HepG2 (cell line): ENCODE results near the gene CNTN2.

ENCODE experiments used
- FOXO4 ChIP-seq: sonication (generic); formaldehyde crosslinking; conservative IDR thresholded peaks from 2 replicates; pipeline ENCODE4 v1.8.1; 2023; ENCODE audit warnings: missing genetic modification reagents
- JARID2 ChIP-seq: sonication (generic); formaldehyde crosslinking; IDR thresholded peaks from 2 replicates; pipeline ENCODE4 v1.8.1; 2023; ENCODE audit warnings: missing genetic modification reagents, inconsistent platforms; ENCODE audit not compliant: insufficient replicate concordance
- MAX ChIP-seq: IDR thresholded peaks from 2 replicates; pipeline ENCODE4 v1.6.1; 2012; ENCODE audit warnings: inconsistent platforms
- POLR2A ChIP-seq, 2 experiments: IDR thresholded peaks; 2 replicates each; pipeline ENCODE4 v1.6.1; 2011; ENCODE audit warnings: low read depth in 2 of 2, low read length in 2 of 2, mild to moderate bottlenecking in 1 of 2, moderate library complexity in 1 of 2; ENCODE audit not compliant: insufficient read depth in 1 of 2
- ZKSCAN1 ChIP-seq: fragments of 150-350 bp; IDR thresholded peaks from 2 replicates; pipeline ENCODE4 v1.6.1; 2014; ENCODE audit warnings: low read length
- ZNF547 ChIP-seq: sonication (generic); formaldehyde crosslinking; IDR thresholded peaks from 2 replicates; pipeline ENCODE4 v1.5.1; 2020; ENCODE audit warnings: mild to moderate bottlenecking, missing genetic modification reagents
- TF ChIP-seq, protein P1 (sequence below): sonication (generic); formaldehyde crosslinking; IDR thresholded peaks from 2 replicates; pipeline ENCODE4 v1.5.0; 2020; ENCODE audit warnings: mild to moderate bottlenecking, missing genetic modification reagents, moderate library complexity

DNA sequence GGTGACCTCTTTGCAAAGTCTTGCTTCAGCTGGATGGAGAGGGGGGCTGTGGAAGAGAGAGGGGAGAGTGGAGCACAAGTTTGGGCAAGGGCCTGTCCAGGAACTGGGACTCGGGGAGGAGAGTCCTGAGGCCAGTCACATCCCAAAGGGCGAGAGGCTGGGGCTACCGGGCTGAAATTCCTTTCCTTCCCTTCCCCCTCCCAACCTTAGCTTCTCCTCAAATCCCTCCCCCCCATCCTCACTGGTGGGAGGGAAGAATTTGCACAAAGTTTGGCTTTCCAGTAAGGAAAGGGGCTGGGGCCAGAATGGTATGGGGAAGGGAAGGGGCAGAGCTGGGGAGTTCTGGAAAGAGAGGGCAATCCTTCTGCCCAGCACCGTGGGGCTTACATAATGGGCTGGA is 854 bp downstream of the CNTN2 start:
- TF ChIP-seq FOXO4 (no peak), ZNF547 (CRISPR knock-in tag) (no peak), POLR2A (IDR thresholded peaks at IDR 0.05; ENCODE audit: insufficient read depth in 1 of 2, low read depth in 2 of 2, low read length in 2 of 2) (no peak), JARID2 (no peak), MAX (no peak), ZKSCAN1 (no peak)
- TF ChIP-seq, protein P1, sequence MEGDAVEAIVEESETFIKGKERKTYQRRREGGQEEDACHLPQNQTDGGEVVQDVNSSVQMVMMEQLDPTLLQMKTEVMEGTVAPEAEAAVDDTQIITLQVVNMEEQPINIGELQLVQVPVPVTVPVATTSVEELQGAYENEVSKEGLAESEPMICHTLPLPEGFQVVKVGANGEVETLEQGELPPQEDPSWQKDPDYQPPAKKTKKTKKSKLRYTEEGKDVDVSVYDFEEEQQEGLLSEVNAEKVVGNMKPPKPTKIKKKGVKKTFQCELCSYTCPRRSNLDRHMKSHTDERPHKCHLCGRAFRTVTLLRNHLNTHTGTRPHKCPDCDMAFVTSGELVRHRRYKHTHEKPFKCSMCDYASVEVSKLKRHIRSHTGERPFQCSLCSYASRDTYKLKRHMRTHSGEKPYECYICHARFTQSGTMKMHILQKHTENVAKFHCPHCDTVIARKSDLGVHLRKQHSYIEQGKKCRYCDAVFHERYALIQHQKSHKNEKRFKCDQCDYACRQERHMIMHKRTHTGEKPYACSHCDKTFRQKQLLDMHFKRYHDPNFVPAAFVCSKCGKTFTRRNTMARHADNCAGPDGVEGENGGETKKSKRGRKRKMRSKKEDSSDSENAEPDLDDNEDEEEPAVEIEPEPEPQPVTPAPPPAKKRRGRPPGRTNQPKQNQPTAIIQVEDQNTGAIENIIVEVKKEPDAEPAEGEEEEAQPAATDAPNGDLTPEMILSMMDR (CRISPR knock-in tag): no peak
